Breast epithelium (tissue), 3 donors: ENCODE measurements around the gene CXCR6.

Experiments
- CTCF ChIP-seq, 3 donors: fragments of 450-650 bp; IDR thresholded peaks; one replicate each; pipeline ENCODE4 v1.5.1; 2016 to 2017; ENCODE audit warnings: antibody characterized with exemption in 3 of 3, mild to moderate bottlenecking in 3 of 3, moderate library complexity in 3 of 3
- POLR2A ChIP-seq: fragments of 450-650 bp; IDR thresholded peaks from one replicate; pipeline ENCODE4 v1.6.1; 2016; ENCODE audit warnings: antibody characterized with exemption, mild to moderate bottlenecking, moderate library complexity
- POLR2AphosphoS5 ChIP-seq, 3 donors: sonication (generic); formaldehyde crosslinking; IDR thresholded peaks; one replicate each; pipeline ENCODE4 v1.6.1; 2017; ENCODE audit warnings: antibody characterized with exemption in 3 of 3

- no peak for TF ChIP-seq POLR2A
- no peak for TF ChIP-seq CTCF (IDR thresholded peaks at IDR 0.05)
- TF ChIP-seq POLR2AphosphoS5 (IDR thresholded peaks at IDR 0.05), result no peak
Observed at GRCh38 chr3:45990181-45990580, 46.9 kb downstream of the CXCR6 start.
